Mammary epithelial cell (primary cell): ENCODE results near the gene PPP2R5D.

Source experiments
- EZH2 ChIP-seq: IDR thresholded peaks from 2 replicates; pipeline ENCODE4 v1.6.1; 2012; ENCODE audit warnings: low read length, inconsistent platforms, borderline replicate concordance
- TF ChIP-seq, protein P1 (sequence below), 2 donors: IDR thresholded peaks in 1 of 2; conservative IDR thresholded peaks in 1 of 2; 2 replicates each; pipeline ENCODE4 v1.5.1; 2011 to 2012; ENCODE audit warnings: inconsistent platforms in 2 of 2, low read length in 2 of 2, mild to moderate bottlenecking in 2 of 2, control low read depth in 1 of 2, low read depth in 1 of 2; ENCODE audit not compliant: insufficient read depth in 1 of 2; ENCODE audit errors: extremely low read depth in 1 of 2

DNA sequence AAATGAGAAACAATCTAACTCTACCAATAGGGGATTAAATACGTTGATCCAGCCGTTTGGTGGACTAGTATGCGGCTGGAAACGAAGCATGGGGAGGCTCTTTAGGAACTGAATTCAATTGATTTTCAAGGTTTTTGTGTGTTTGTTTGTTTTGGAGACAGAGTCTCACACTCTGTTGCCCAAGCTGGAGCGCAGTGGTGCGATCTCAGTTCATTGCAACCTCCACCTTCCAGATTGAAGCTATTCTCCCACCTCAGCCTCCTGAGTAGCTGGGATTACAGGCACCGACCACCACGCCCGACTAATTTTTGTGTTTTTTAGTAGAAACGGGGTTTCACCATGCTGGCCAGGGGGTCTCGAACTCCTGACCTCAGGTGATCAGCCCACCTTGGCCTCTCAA lies 48.0 kb upstream of the PPP2R5D start:
- TF ChIP-seq, protein P1, sequence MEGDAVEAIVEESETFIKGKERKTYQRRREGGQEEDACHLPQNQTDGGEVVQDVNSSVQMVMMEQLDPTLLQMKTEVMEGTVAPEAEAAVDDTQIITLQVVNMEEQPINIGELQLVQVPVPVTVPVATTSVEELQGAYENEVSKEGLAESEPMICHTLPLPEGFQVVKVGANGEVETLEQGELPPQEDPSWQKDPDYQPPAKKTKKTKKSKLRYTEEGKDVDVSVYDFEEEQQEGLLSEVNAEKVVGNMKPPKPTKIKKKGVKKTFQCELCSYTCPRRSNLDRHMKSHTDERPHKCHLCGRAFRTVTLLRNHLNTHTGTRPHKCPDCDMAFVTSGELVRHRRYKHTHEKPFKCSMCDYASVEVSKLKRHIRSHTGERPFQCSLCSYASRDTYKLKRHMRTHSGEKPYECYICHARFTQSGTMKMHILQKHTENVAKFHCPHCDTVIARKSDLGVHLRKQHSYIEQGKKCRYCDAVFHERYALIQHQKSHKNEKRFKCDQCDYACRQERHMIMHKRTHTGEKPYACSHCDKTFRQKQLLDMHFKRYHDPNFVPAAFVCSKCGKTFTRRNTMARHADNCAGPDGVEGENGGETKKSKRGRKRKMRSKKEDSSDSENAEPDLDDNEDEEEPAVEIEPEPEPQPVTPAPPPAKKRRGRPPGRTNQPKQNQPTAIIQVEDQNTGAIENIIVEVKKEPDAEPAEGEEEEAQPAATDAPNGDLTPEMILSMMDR (conservative IDR thresholded peaks at IDR 0.05 in 1 of 2, IDR thresholded peaks at IDR 0.05 in 1 of 2; ENCODE audit: extremely low read depth in 1 of 2, insufficient read depth in 1 of 2, low read depth in 1 of 2, low read length in 2 of 2) = no peak
- no peak for TF ChIP-seq EZH2
